Body of pancreas (tissue), 4 donors: Measurements from ENCODE around the gene SUPT3H. TPM values are rescaled to one million over a fixed set of nuclear protein-coding genes. Genes with fewer than 3 reads are reported as not detected.

Experiments used
- ATAC-seq: fragments of 150-250 bp; one replicate; pipeline ENCODE4 v1.9.1; 2016
- DNase-seq, 4 donors: peaks; one replicate each; pipeline ENCODE4 v3.0.0-alpha.2; 2019
- H3K27ac ChIP-seq, 4 donors: fragments of 200-600 bp; sonication (generic); 1 replicate in 3 of 4; 2 replicates in 1 of 4; pipeline versions ENCODE4 v1.5.1 to v1.6.1; 2016 to 2019; ENCODE audit warnings: mild to moderate bottlenecking in 1 of 4, mixed read lengths in 1 of 4, moderate library complexity in 1 of 4
- H3K27me3 ChIP-seq, 2 donors: fragments of 200-600 bp; sonication (generic); one replicate each; pipeline ENCODE4 v1.6.0; 2016; ENCODE audit warnings: mild to moderate bottlenecking in 1 of 2
- H3K36me3 ChIP-seq, 2 donors: fragments of 200-600 bp; sonication (generic); replicated peaks in 1 of 2; 2 replicates each; pipeline ENCODE4 v1.5.1; 2016; ENCODE audit warnings: low read depth in 2 of 2; ENCODE audit not compliant: insufficient read depth in 1 of 2
- H3K4me1 ChIP-seq: fragments of 200-600 bp; sonication (generic); one replicate; pipeline ENCODE4 v1.6.0; 2016
- H3K4me3 ChIP-seq, 2 donors: fragments of 200-600 bp; sonication (generic); 1 replicate in 1 of 2; 2 replicates in 1 of 2; pipeline ENCODE4 v1.5.1; 2016 to 2019
- H3K9me3 ChIP-seq, 3 donors: fragments of 200-600 bp; sonication (generic); 1 replicate in 2 of 3; 2 replicates in 1 of 3; pipeline ENCODE4 v1.5.1; 2016
- POLR2A ChIP-seq, 3 donors: fragments of 450-650 bp; IDR thresholded peaks; one replicate each; pipeline ENCODE4 v1.6.1; 2016; ENCODE audit warnings: antibody characterized with exemption in 3 of 3, mild to moderate bottlenecking in 2 of 3
- WGBS, 2 donors: methylation state at CpG; one replicate each; pipeline ENCODE4 v1.1.5; 2017; 5-methylcytosine and 5-hydroxymethylcytosine counted together
- intact Hi-C: fragments of 100-400 bp; cut with DNase I; formaldehyde crosslinking; loops from one replicate; pipeline ENCODE4 v1.15.1; 2023
- total RNA-seq, 2 donors: library from RNA; depleted of rRNA; stranded (reverse); fragments of >200 nt; gene quantifications; one replicate each; pipeline ENCODE4 v1.1.0, GENCODE V29; 2016
- TF ChIP-seq, protein P1 (sequence below), 7 experiments: fragments of 450-650 bp in 4 of 7; fragments of 200-600 bp in 3 of 7; sonication (generic) in 3 of 7; IDR thresholded peaks; one replicate each; pipeline ENCODE4 v1.5.1; 2016 to 2019; ENCODE audit warnings: antibody characterized with exemption in 7 of 7

Gene SUPT3H
- total RNA-seq, 2 donors from 2014 or later, result 4.9 to 6.7 TPM

DNA sequence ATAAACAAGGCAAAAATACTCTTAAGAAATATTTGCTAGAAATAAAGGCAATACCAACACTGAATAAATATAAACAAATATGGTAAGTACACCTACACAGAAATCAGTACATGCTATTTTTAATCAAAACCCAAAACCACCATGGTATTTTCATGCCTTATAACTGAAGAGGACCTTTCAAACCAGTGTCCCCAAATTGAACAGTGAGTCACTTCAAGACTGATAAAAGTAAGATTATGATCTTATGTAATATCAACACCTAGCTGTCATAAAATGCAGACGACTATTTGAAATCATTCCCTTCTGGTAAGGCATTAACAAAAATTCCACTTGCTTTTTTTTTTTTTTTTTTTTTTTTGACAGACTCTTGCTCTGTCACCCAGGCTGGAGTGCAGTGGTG is 206.4 kb downstream of the SUPT3H start:
- H3K27ac ChIP-seq, result no peak overlapping the region
- no peaks in the 10 kb centered on the region for H3K9me3 ChIP-seq
- TF ChIP-seq, protein P1, sequence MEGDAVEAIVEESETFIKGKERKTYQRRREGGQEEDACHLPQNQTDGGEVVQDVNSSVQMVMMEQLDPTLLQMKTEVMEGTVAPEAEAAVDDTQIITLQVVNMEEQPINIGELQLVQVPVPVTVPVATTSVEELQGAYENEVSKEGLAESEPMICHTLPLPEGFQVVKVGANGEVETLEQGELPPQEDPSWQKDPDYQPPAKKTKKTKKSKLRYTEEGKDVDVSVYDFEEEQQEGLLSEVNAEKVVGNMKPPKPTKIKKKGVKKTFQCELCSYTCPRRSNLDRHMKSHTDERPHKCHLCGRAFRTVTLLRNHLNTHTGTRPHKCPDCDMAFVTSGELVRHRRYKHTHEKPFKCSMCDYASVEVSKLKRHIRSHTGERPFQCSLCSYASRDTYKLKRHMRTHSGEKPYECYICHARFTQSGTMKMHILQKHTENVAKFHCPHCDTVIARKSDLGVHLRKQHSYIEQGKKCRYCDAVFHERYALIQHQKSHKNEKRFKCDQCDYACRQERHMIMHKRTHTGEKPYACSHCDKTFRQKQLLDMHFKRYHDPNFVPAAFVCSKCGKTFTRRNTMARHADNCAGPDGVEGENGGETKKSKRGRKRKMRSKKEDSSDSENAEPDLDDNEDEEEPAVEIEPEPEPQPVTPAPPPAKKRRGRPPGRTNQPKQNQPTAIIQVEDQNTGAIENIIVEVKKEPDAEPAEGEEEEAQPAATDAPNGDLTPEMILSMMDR (IDR thresholded peaks at IDR 0.05), result no peak
- no peak for TF ChIP-seq POLR2A (IDR thresholded peaks at IDR 0.05)
- no peaks in the 10 kb centered on the region for H3K4me1 ChIP-seq
- H3K36me3 ChIP-seq, result no peaks in the 10 kb centered on the region
- H3K4me3 ChIP-seq, result no peak overlapping the region
- WGBS, 2 donors, result 30 to 32% methylated on average over 1 of the region's 1 CpG
- no peaks in the 10 kb centered on the region for H3K27me3 ChIP-seq
- DNase-seq (no peak), ATAC-seq (no peak)
- intact Hi-C loops, result no loop called here

DNA sequence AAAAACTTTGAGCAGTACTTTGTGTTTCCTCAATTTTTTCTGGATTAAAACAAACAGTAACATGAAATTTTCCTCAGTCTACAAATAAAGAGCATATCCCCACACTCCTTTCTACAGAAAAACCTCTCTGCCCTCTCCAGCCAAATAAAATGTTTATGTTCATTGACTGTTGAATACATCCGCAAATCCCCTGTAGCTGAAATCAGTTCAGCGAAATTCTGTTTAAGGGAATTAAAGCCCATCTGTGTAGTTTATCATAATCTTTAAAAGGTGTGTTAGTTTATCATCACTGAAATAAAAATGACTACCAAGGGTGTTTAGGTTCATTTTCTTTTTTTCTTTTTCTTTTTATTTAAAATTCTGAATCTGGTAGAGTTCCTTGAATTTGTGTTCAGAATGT is 207.4 kb downstream of the SUPT3H start:
- intact Hi-C loops, result no loop called here
- Histone ChIP-seq H3K36me3 (no peaks in the 10 kb centered on the region), H3K4me3 (no peak overlapping the region), H3K9me3 (no peaks in the 10 kb centered on the region), H3K27me3 (no peaks in the 10 kb centered on the region), H3K4me1 (no peaks in the 10 kb centered on the region), H3K27ac (no peak overlapping the region)
- DNase-seq (no peak), ATAC-seq (no peak)
- WGBS, 2 donors, result 94 to 96% methylated on average over 2 of the region's 2 CpGs
- TF ChIP-seq POLR2A (IDR thresholded peaks at IDR 0.05), result no peak
- TF ChIP-seq, protein P1 (IDR thresholded peaks at IDR 0.05), result no peak

DNA sequence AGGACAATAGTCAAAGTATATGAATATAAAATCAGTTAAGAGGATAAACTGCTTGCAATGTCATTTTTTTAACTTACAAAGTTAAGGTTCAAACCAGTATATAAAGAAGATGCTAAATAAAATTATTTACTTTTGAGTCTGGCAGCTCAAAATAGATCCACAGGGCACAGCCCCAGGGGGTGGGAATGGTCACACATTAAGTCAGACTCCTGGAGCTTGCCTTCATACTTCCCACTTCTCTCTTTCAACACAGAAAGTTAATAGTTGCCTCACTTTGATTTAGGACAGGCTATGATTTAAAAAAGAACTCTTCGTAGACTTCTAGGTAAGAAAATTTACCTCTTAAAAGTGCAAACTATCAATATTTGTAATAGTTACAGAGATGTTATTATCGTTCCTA is 207.9 kb downstream of the SUPT3H start:
- no peaks in the 10 kb centered on the region for H3K36me3 ChIP-seq
- no peak overlapping the region for H3K27ac ChIP-seq
- intact Hi-C loops, result no loop called here
- H3K27me3 ChIP-seq, result no peaks in the 10 kb centered on the region
- H3K4me1 ChIP-seq, result no peaks in the 10 kb centered on the region
- no peaks in the 10 kb centered on the region for H3K9me3 ChIP-seq
- H3K4me3 ChIP-seq, result no peak overlapping the region
- TF ChIP-seq, protein P1 (IDR thresholded peaks at IDR 0.05), result no peak
- TF ChIP-seq POLR2A (IDR thresholded peaks at IDR 0.05), result no peak
- ATAC-seq (no peak), DNase-seq (no peak)
- 63 to 68% methylated on average over 2 of the region's 2 CpGs for WGBS, 2 donors

DNA sequence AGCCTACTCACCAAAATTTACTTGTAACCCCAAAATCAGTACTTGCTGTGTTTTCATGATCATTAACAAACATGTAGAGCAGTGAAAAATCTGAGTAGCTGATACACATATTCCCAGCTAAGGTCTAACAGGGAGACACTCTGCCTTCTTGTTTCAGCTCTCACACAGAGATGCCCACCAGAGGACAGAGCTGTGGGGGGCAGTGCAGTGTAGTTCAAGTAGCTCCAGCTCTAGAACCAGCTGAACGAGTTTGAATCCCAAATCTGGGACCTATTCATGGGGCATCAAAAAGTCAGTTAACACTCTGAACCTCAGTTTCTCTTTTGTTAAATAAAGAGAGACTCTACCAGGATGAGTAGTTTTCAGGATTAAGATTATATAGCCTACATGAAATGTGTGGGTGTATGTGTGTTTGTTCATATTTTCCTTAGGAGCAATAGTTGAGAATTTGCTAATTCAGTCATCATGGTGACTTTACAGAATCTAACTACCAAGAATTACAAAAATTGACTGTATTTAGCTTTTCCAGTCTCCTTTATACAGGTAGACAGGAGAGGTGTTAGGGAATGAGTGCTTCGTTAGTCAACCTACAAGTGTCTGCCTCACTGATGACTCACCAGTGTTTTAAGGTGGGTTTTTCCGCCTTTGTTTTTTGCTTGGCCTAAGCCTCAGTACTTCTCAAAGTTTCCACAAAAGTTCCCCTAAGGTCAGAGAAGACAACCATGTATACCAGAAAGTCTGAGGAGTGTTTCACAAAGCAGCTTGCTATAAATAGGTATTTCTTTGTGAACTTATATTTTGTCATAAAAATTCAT is 213.6 kb downstream of the SUPT3H start:
- Histone ChIP-seq H3K4me3 (no peak overlapping the region), H3K27me3 (no peaks in the 10 kb centered on the region), H3K36me3 (no peaks in the 10 kb centered on the region), H3K27ac (no peak overlapping the region), H3K9me3 (no peaks in the 10 kb centered on the region), H3K4me1 (no peaks in the 10 kb centered on the region)
- no peak for TF ChIP-seq POLR2A (IDR thresholded peaks at IDR 0.05)
- TF ChIP-seq, protein P1 (IDR thresholded peaks at IDR 0.05), result no peak
- ATAC-seq, result no peak
- no peak for DNase-seq
- 91 to 98% methylated on average over 3 of the region's 3 CpGs for WGBS, 2 donors
- intact Hi-C loops, result no loop called here

DNA sequence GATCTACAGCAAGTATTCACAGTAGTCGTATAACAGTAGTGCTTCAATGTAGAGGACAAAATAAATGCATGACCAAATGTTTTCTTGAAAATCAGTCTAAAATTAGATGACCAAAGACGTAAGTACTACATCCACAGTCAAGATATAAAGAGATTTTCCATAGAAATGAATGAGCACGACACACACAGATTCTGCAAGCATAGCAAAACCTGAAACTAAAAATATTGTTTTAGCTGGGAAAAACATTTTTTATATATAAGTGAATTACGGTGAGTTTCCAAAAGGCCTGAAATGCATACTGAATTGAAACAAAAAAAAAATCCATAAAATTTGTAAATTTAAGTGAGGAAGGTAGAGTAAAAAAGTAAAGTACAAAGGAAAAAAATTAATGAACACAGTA is 217.4 kb downstream of the SUPT3H start:
- Histone ChIP-seq H3K36me3 (no peaks in the 10 kb centered on the region), H3K9me3 (no peaks in the 10 kb centered on the region), H3K27ac (no peak overlapping the region), H3K4me1 (no peaks in the 10 kb centered on the region), H3K27me3 (no peaks in the 10 kb centered on the region), H3K4me3 (no peak overlapping the region)
- 94 to 95% methylated on average over 4 of the region's 4 CpGs for WGBS, 2 donors
- DNase-seq (no peak), ATAC-seq (no peak)
- TF ChIP-seq, protein P1 (IDR thresholded peaks at IDR 0.05), result no peak
- no peak for TF ChIP-seq POLR2A (IDR thresholded peaks at IDR 0.05)
- intact Hi-C loops, result no loop called here
